Measurements from ENCODE around the gene KCNE1.
"Not testable (repeated sequence)": the region's sequence is repeated elsewhere in the genome, so short reads cannot be mapped to it uniquely, and the experiment has no call there.

Gene KCNE1

DNA sequence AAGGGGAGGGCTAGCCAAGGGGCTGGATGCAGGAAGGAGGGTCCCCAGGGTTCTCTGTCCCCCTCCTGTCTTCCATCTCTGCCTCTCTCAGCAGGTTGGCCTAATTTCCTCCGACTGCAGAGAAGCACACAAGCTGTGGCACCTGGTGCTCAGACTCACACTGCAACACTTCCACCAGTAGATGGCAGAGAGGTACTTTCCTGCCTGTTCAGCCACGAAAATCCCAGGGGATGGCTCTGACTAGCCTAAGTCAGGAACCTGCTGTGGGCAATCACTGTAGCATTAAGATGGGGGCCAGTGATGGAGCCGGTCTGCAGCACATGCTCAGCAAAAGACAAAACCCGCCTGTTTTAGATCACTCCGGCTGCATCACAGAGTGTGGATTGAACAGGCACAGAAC, 82.3 kb downstream of the KCNE1 start:
- H3K27me3 ChIP-seq = not testable (repeated sequence)

DNA sequence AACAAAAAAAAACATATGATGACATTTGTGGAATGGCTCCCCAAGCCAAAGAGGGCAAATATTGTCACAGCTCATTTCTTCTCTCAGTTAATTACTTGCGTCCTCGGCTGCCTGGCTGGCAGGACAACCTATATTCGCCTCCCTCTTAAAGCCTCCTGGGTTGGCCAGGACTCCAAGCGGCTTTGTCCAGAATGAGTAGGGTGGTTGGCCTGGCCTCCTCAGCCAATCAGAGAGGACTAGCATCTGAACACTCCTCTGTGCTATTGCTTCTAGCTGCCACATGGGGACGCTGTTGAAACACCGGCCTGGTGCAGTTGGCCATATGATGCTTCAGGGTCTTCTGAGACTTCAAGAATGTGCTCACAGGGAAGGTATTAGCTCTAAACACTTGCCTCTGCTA, 83.6 kb downstream of the KCNE1 start:
- H3K4me2 ChIP-seq, H3K9ac ChIP-seq, H3K4me3 ChIP-seq, H3K4me1 ChIP-seq, H3K9me3 ChIP-seq, H3K27ac ChIP-seq, H3K36me3 ChIP-seq, H3K27me3 ChIP-seq, H4K20me1 ChIP-seq: not testable (repeated sequence)

More for the DNA sequence above, 82.3 kb downstream of the KCNE1 start:
- H3K27ac ChIP-seq, H3K4me1 ChIP-seq, H3K9ac ChIP-seq, H3K4me2 ChIP-seq, H3K9me3 ChIP-seq, H4K20me1 ChIP-seq, H3K4me3 ChIP-seq, H3K36me3 ChIP-seq: not testable (repeated sequence)

DNA sequence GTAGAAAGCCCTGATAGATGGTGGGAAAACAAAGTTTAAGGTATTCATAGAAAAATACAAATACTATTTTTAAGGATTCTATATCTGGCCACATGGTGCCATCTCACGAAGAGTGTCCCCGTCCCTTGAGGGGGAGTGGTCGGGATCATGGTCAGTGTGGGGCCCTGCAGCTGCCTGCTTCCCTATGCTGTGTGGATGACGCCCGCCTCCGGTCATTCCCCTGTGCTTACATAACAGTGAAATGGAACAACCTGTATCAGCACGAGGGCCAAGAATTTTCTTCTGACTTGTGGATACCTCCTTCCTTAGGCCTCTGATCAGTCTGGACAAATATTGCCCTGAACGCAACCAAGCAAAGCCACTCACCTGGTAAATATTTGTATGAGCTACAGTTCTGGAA, 84.7 kb downstream of the KCNE1 start:
- not testable (repeated sequence) for H4K20me1 ChIP-seq, H3K27me3 ChIP-seq, H3K9ac ChIP-seq, H3K4me2 ChIP-seq, H3K4me3 ChIP-seq, H3K36me3 ChIP-seq, H3K4me1 ChIP-seq, H3K9me3 ChIP-seq, H3K27ac ChIP-seq

DNA sequence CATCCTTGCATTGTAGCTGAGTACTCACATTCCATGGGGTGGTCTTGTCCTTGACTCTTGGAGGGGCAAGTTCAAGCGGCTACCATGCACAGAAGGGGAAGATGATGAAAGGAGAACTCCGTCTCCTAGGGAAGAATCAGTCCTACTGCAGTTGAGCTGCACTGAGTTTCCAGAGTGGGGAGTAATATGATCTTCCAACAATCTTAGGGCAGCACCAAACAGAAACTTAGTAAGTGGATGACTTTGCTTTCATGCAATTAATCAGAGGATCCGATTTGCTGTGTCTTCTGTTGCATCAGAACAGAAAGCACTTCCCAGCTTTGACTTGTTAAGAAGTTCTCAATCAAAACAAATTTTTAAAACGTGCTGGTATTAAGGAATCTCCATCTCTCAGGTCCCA, 88.2 kb downstream of the KCNE1 start, which contains the start of gene SMIM34:
TSS of gene SMIM34 (minus strand) at position 147 of the 400 bp plus-strand sequence. CDS start at position 35, 112 bp downstream.
- not testable (repeated sequence) for H3K9ac ChIP-seq, H3K9me3 ChIP-seq, H3K27ac ChIP-seq

DNA sequence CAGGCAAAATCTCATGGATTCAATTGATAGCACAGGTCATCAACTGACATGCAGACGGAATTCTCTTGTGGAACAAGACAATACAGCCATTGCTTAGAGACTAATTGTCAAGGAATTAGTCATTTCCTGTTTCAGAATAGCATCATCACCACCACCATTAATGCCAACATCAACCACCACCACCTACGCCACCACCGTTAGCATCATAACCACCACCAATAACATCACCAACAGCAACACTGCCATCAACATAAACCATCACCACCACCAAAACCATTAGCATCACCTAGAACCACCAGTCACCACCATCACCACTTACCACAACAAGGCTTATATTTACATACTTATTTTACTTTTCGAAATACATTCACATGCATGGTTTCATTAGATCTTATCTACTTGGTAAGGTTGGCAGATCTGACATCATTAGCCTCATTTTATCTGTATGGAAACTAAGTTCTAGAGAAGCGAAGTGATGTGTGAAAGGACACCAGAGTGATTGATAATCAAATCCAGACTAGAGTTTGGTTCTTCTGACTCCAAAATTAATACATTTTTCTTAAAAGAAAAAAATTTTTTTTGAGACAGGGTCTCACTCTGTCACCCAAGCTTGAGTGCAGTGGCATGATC, 94.4 kb downstream of the KCNE1 start:
- H3K4me3 ChIP-seq, H4K20me1 ChIP-seq, H3K4me1 ChIP-seq, H3K4me2 ChIP-seq, H3K9ac ChIP-seq, H3K36me3 ChIP-seq, H3K27ac ChIP-seq, H3K27me3 ChIP-seq, H3K9me3 ChIP-seq: not testable (repeated sequence)

More for the DNA sequence above, 88.2 kb downstream of the KCNE1 start, which contains the start of gene SMIM34:
- not testable (repeated sequence) for H3K27me3 ChIP-seq, H3K36me3 ChIP-seq, H3K4me1 ChIP-seq, H3K4me2 ChIP-seq, H4K20me1 ChIP-seq, H3K4me3 ChIP-seq

DNA sequence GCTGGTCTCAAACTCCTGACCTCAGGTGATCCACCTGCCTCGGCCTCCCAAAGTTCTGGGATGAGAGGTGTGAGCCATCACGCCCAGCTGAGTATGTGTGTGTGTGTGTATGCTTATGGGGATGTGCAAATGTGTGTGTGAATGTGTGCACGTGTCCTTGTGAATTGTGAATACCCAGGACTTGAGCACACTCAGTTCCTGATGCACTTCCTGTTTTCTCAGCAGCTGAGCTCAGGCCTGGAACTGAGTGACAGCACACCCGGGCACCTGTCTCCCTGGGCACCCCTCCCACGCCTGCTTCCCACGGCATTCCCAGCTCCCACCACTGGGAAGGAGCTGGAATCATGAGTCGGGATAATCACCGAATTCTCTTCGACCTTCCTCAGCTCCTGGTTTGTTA, 104.7 kb downstream of the KCNE1 start:
- H3K9me3 ChIP-seq, H3K36me3 ChIP-seq, H3K27ac ChIP-seq, H3K4me3 ChIP-seq, H3K4me2 ChIP-seq, H3K27me3 ChIP-seq, H3K9ac ChIP-seq, H3K4me1 ChIP-seq, H4K20me1 ChIP-seq: not testable (repeated sequence)

DNA sequence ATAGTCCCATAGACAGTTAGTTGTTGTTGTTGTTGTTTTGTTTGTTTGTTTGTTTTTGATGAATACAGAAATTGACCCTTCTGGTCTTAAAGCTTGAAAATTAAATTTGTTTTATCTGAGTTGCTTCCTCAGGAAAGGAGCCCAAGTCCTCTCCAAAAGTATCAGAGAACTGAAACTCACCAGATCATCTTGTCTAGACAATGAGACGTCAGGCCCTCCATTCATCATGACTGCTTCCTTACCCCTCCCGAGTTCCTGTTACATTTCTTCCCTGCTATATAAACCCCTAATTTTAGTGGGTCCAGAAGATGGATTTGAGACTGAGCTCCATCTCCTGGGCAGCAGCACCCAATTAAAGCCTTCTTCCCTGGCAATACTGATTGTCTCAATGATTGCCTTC, 105.3 kb downstream of the KCNE1 start:
- not testable (repeated sequence) for H3K27me3 ChIP-seq, H4K20me1 ChIP-seq, H3K27ac ChIP-seq, H3K4me1 ChIP-seq, H3K9me3 ChIP-seq, H3K9ac ChIP-seq, H3K4me2 ChIP-seq, H3K36me3 ChIP-seq, H3K4me3 ChIP-seq

DNA sequence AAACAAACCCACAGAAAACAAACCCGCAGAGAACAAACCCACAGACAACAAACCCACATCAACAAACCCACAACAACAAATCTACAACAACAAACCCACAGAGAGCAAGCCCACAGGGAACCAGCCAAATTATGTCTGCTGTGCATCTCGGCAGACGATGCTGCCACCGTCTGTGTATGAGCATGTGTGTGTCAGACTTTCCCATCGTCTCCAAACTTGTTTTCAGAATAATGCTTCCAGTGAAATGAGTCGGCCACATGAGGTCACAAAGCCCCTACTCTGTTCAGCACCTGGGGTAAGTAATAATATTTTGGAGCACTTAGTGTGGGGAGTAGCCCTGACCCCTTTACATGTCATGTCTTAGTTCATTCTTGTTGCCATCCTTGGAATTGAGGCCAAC, 105.9 kb downstream of the KCNE1 start:
- not testable (repeated sequence) for H3K9ac ChIP-seq, H3K4me3 ChIP-seq, H3K36me3 ChIP-seq, H3K4me2 ChIP-seq, H4K20me1 ChIP-seq, H3K27me3 ChIP-seq, H3K4me1 ChIP-seq, H3K9me3 ChIP-seq, H3K27ac ChIP-seq

DNA sequence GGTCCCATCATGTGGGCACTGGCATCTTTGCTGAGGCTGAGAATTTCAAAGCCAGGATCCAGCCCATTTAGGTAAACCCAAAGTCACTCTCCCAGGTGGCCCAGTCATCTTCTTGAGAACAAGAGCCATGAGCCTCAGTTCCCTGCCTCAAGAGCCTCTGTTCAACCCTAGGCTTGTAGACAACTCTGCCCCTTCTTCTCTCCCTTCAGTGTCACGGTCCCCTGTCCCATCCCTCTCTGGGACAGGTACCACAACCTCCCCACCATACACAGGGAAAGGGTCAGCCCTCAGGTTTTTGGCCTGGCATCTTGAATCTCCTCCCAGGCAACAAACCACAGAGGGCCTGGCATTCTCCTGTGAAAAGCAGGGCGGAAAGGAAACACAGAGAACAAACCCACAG, 106.3 kb downstream of the KCNE1 start:
- not testable (repeated sequence) for H4K20me1 ChIP-seq, H3K4me2 ChIP-seq, H3K4me3 ChIP-seq, H3K27me3 ChIP-seq, H3K9me3 ChIP-seq, H3K27ac ChIP-seq, H3K4me1 ChIP-seq, H3K9ac ChIP-seq, H3K36me3 ChIP-seq

DNA sequence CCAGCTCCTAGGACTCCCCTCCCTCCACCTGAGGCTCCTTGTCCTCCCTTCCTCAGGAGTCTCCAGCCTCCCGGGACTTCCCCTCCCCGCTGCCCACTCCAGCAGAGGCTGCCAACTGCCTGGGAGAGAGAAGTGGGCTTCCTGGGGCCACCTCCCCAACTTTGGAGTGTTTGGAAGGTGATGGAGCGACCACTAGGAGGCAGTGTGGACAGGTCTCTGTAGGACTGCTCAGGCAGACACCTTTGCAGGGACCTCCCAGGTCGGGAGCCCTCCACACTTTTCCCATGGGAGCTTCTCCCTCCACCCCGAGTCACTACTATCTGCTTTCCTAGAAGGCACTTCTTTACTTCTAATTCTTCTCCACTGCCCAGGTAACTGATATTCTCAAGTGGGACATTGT, 107.3 kb downstream of the KCNE1 start:
- not testable (repeated sequence) for H3K9ac ChIP-seq, H3K27ac ChIP-seq, H3K4me3 ChIP-seq, H3K4me2 ChIP-seq, H3K36me3 ChIP-seq, H3K4me1 ChIP-seq, H3K9me3 ChIP-seq, H3K27me3 ChIP-seq, H4K20me1 ChIP-seq

DNA sequence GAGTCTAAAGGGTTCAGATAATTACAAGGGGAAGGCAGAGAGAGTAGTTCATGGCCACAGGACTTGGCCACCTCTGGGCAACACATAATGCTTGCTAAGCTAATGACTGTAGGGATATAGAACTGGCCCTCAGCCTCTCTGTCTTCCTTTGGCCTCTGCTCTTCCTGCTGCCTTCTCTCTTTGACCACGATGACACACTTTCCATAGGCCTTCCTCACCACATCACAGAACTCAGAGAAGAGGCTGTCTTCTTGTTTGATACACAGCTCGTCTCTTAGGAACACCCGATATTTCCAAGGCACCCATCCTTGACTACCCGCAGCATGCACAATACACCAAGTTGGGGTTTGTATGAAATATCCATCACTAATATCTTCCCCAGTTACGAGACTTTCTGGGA, 111.5 kb downstream of the KCNE1 start:
- H3K27ac ChIP-seq, H3K9me3 ChIP-seq, H3K9ac ChIP-seq, H3K27me3 ChIP-seq, H3K4me2 ChIP-seq, H3K4me1 ChIP-seq, H4K20me1 ChIP-seq, H3K36me3 ChIP-seq, H3K4me3 ChIP-seq: not testable (repeated sequence)

All from BLaER1 (cell line).